GM21360 (cell line): Measurements from ENCODE around the gene ELFN2.
"Not testable (repeated sequence)": the region's sequence is repeated elsewhere in the genome, so short reads cannot be mapped to it uniquely, and the experiment has no call there.

Source experiments
- ATAC-seq: cut with Tn5 transposase; IDR thresholded peaks from one replicate; pipeline ENCODE4 v1.9.1; 2021; ENCODE audit warnings: mild to moderate bottlenecking, moderate library complexity; ENCODE audit not compliant: unreplicated experiment

The ELFN2 gene

GRCh38 chr22:37411655-37412054 lies 15.6 kb downstream of the ELFN2 start:
- ATAC-seq = no peak

- ATAC-seq = no peak
Observed at GRCh38 chr22:37410174-37411055, 16.9 kb downstream of the ELFN2 start.

GRCh38 chr22:37409459-37410050 lies 17.7 kb downstream of the ELFN2 start:
- no peak for ATAC-seq

- ATAC-seq = no peak
Observed at GRCh38 chr22:37409031-37409430, 18.2 kb downstream of the ELFN2 start.

- no peak for ATAC-seq
Observed at GRCh38 chr22:37407856-37408255, 19.4 kb downstream of the ELFN2 start.

- no peak for ATAC-seq
Observed at GRCh38 chr22:37406441-37407235, 20.6 kb downstream of the ELFN2 start.

- no peak for ATAC-seq
Observed at GRCh38 chr22:37404091-37404490, 23.2 kb downstream of the ELFN2 start.

GRCh38 chr22:37403267-37403960 lies 23.9 kb downstream of the ELFN2 start:
- no peak for ATAC-seq

- ATAC-seq = no peak
Observed at GRCh38 chr22:37402184-37402506, 25.1 kb downstream of the ELFN2 start.

- ATAC-seq = no peak
Observed at GRCh38 chr22:37401401-37402183, 25.7 kb downstream of the ELFN2 start.

GRCh38 chr22:37400719-37401118 lies 26.6 kb downstream of the ELFN2 start:
- ATAC-seq = no peak

- not testable (repeated sequence) for ATAC-seq
Observed at GRCh38 chr22:37399457-37399856, 27.8 kb downstream of the ELFN2 start.

GRCh38 chr22:37397226-37397625 lies 30.1 kb downstream of the ELFN2 start:
- ATAC-seq = no peak

- ATAC-seq = no peak
Observed at GRCh38 chr22:37396488-37397084, 30.7 kb downstream of the ELFN2 start.

GRCh38 chr22:37394341-37394740 lies 32.9 kb downstream of the ELFN2 start:
- no peak for ATAC-seq

GRCh38 chr22:37393746-37394145 lies 33.5 kb downstream of the ELFN2 start:
- no peak for ATAC-seq

- ATAC-seq = no peak
Observed at GRCh38 chr22:37392721-37393328, 34.5 kb downstream of the ELFN2 start.

- no peak for ATAC-seq
Observed at GRCh38 chr22:37391702-37392101, 35.6 kb downstream of the ELFN2 start.

GRCh38 chr22:37390075-37390474 lies 37.2 kb downstream of the ELFN2 start:
- ATAC-seq = no peak

GRCh38 chr22:37388538-37388937 lies 38.7 kb downstream of the ELFN2 start:
- ATAC-seq = no peak
